SK-N-MC (cell line): ENCODE data around the gene IGFL3.
A peak's percentile ranks its signal among the peaks of the same experiment; 100 is the strongest.
"Not testable (repeated sequence)": the region's sequence is repeated elsewhere in the genome, so short reads cannot be mapped to it uniquely, and the experiment has no call there.

Experiments used
- DNase-seq: peaks from one replicate; pipeline ENCODE4 v3.0.0-alpha.2; 2011; ENCODE audit warnings: low read depth, low spot score
- H3K27ac ChIP-seq: fragments of 200-600 bp; sonication (generic); 2 replicates; pipeline ENCODE4 v1.5.1; 2016; ENCODE audit warnings: mixed run types
- H3K36me3 ChIP-seq: fragments of 200-600 bp; sonication (generic); 2 replicates; pipeline ENCODE4 v1.6.1; 2017; ENCODE audit warnings: antibody characterized with exemption, low read length, mixed read lengths; ENCODE audit not compliant: insufficient read depth
- H3K4me3 ChIP-seq: fragments of 200-600 bp; sonication (generic); 2 replicates; pipeline ENCODE4 v1.5.1; 2016
- H3K9ac ChIP-seq: fragments of 200-600 bp; sonication (generic); 2 replicates; pipeline ENCODE4 v1.8.0; 2017; ENCODE audit warnings: mixed run types, mixed read lengths; ENCODE audit not compliant: insufficient read length
- H3K9me3 ChIP-seq: fragments of 200-600 bp; sonication (generic); 2 replicates; pipeline ENCODE4 v1.6.1; 2017; ENCODE audit warnings: low read depth, mild to moderate bottlenecking, antibody characterized with exemption, low read length, moderate library complexity, mixed read lengths
- EZH2 ChIP-seq: fragments of 200-600 bp; sonication (generic); IDR thresholded peaks from one replicate; pipeline ENCODE4 v1.6.1; 2017; ENCODE audit warnings: antibody characterized with exemption
- FOXP2 ChIP-seq: optimal IDR thresholded peaks from 2 replicates; pipeline ENCODE3; 2011; ENCODE audit warnings: mild to moderate bottlenecking, moderate library complexity; ENCODE audit not compliant: insufficient read depth; ENCODE audit errors: extremely low read length, control extremely low read depth
- POLR2AphosphoS5 ChIP-seq: IDR thresholded peaks from 2 replicates; pipeline ENCODE4 v1.6.1; 2012; ENCODE audit warnings: mild to moderate bottlenecking, low read depth, low read length, borderline replicate concordance

Gene IGFL3

GRCh38 chr19:46085888-46086287, 38.6 kb downstream of the IGFL3 start:
- Histone ChIP-seq H3K36me3 (no peaks in the 10 kb centered on the region), H3K4me3 (no peak overlapping the region), H3K9me3 (no peaks in the 10 kb centered on the region), H3K9ac (no peak overlapping the region), H3K27ac (no peak overlapping the region)
- TF ChIP-seq EZH2 (no peak), POLR2AphosphoS5 (no peak), FOXP2 (no peak)
- no peak for DNase-seq

DNA sequence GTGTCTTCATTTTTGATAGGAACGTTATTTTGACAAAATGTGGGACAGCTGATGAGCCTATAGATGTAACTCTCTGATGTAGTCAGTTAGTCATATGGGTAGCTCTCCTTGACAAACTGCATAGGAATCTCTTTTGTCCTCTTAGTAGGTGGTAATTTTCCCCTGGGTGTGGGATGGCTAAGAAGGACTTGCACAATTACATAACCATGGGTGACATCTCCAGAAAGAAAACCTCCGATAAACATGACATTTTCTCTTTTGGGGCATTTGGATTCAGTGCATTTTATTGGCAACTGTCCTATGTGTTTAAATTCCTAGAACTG, 41.8 kb downstream of the IGFL3 start:
- TF ChIP-seq POLR2AphosphoS5 (no peak), FOXP2 (no peak), EZH2 (no peak)
- Histone ChIP-seq H3K9ac (no peak overlapping the region), H3K36me3 (no peaks in the 10 kb centered on the region), H3K27ac (no peak overlapping the region), H3K9me3 (no peaks in the 10 kb centered on the region), H3K4me3 (no peak overlapping the region)
- DNase-seq = no peak

DNA sequence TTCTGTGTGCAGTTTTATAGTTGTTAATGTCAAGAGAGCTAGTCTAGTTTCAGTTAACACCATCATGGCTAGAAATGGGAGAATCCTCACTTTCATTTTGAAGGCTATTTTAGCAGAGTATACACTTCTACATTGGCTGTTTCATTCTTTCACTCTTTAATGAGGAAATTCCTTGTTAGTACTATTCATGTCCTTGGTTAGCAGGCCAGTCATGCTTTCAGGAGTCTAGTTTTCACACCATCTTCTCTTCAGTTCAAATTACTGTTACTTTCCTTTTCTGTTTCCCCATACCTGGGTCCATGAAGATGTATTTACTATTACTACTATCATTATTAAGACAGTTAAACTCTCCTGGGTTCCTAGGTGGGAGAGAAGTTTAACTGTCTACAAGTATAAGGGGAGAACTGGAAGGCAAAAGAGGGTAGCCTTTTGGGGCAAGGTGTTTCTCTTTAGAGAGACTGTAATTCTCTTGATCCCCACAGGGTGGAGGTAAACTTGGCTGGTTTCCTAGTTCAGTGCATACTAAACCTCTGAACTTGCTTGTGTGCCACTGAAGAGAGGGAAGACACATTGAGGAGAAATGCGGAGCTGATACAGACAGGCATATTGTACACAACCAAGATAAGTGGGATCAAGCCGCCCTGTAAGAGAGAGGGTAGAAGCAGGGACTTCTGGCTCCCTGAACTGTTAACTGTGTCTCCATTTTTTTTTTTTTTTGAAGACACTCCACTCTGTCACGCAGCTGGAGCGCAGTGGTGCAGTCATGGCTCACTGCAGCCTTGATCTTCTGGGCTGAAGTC, 42.4 kb downstream of the IGFL3 start:
- Histone ChIP-seq H3K9me3 (no peaks in the 10 kb centered on the region), H3K27ac (no peak overlapping the region), H3K9ac (no peak overlapping the region), H3K36me3 (no peaks in the 10 kb centered on the region), H3K4me3 (no peak overlapping the region)
- TF ChIP-seq POLR2AphosphoS5 = no peak
- TF ChIP-seq FOXP2 = no peak
- TF ChIP-seq EZH2 = no peak
- DNase-seq = no peak

- Histone ChIP-seq H3K36me3 (no peaks in the 10 kb centered on the region), H3K9me3 (no peaks in the 10 kb centered on the region), H3K4me3 (no peak overlapping the region), H3K9ac (no peak overlapping the region), H3K27ac (no peak overlapping the region)
- TF ChIP-seq FOXP2 (no peak), POLR2AphosphoS5 (no peak), EZH2 (no peak)
- DNase-seq = no peak
Measured at GRCh38 chr19:46080561-46080960, 43.9 kb downstream of the IGFL3 start.

- Histone ChIP-seq H3K9ac (no peak overlapping the region), H3K9me3 (no peaks in the 10 kb centered on the region), H3K36me3 (no peaks in the 10 kb centered on the region), H3K27ac (no peak overlapping the region), H3K4me3 (no peak overlapping the region)
- TF ChIP-seq EZH2 (no peak), FOXP2 (no peak), POLR2AphosphoS5 (no peak)
- DNase-seq = no peak
Measured at GRCh38 chr19:46079576-46079975, 44.9 kb downstream of the IGFL3 start.

GRCh38 chr19:46078573-46079332, 45.7 kb downstream of the IGFL3 start:
- not testable (repeated sequence) for H3K27ac ChIP-seq, H3K9ac ChIP-seq, H3K4me3 ChIP-seq, H3K9me3 ChIP-seq, H3K36me3 ChIP-seq, DNase-seq

- DNase-seq = no peak
- TF ChIP-seq FOXP2 (no peak), EZH2 (no peak), POLR2AphosphoS5 (no peak)
Measured at GRCh38 chr19:46077815-46078167, 46.7 kb downstream of the IGFL3 start.

GRCh38 chr19:46076951-46077814, 47.3 kb downstream of the IGFL3 start:
- Histone ChIP-seq H3K36me3 (no peaks in the 10 kb centered on the region), H3K4me3 (peak overlapping the region; percentile 61), H3K27ac (no peak overlapping the region), H3K9ac (no peak overlapping the region), H3K9me3 (no peaks in the 10 kb centered on the region)
- peak; percentile 74 for DNase-seq
- TF ChIP-seq EZH2 (no peak), FOXP2 (no peak)

More at GRCh38 chr19:46077815-46078167, 46.7 kb downstream of the IGFL3 start:
- H3K27ac ChIP-seq = no peak overlapping the region
- H3K36me3 ChIP-seq = no peaks in the 10 kb centered on the region
- H3K9me3 ChIP-seq = no peaks in the 10 kb centered on the region
- no peak overlapping the region for H3K9ac ChIP-seq
- H3K4me3 ChIP-seq = no peak overlapping the region
